ENCODE data around the gene LILRB1. TPM values are rescaled to one million over a fixed set of nuclear protein-coding genes. Genes with fewer than 3 reads are reported as not detected.
"Not testable (repeated sequence)": the region's sequence is repeated elsewhere in the genome, so short reads cannot be mapped to it uniquely, and the experiment has no call there.

Gene LILRB1
- total and polyA plus RNA-seq, 9 of the 15 experiments (the other 6 are each of a cell fraction or from before 2014, with no cell fraction given) = not detected

- TF ChIP-seq STAT5A (IDR thresholded peaks at IDR 0.05; ENCODE audit: borderline replicate concordance, low read length) (no peak), SRSF9 (IDR thresholded peaks at IDR 0.05; ENCODE audit: borderline replicate concordance, low read depth, low read length) (no peak), PCBP1 (IDR thresholded peaks at IDR 0.05; ENCODE audit: low read depth, low read length, poor library complexity, severe bottlenecking) (no peak), PURB (CRISPR knock-in tag; IDR thresholded peaks at IDR 0.05; ENCODE audit: low read depth) (no peak), ZEB2 (IDR thresholded peaks at IDR 0.05) (no peak), DDX20 (tag; IDR thresholded peaks at IDR 0.05; ENCODE audit: low read depth) (no peak), ETV6 (IDR thresholded peaks at IDR 0.05; ENCODE audit: borderline replicate concordance in 1 of 2, low read depth in 2 of 2, low read length in 1 of 2) (no peak), ETV6 (CRISPR knock-in tag; IDR thresholded peaks at IDR 0.05; ENCODE audit: borderline replicate concordance) (no peak), NKRF (IDR thresholded peaks at IDR 0.05; ENCODE audit: borderline replicate concordance) (no peak), NR2C1 (IDR thresholded peaks at IDR 0.05) (no peak), NR2C1 (tag; IDR thresholded peaks at IDR 0.05) (no peak), POLR2A (conservative IDR thresholded peaks at IDR 0.05) (peak; percentile 46; the same call in 1 of the 2 replicates), HDAC8 (tag; IDR thresholded peaks at IDR 0.05) (no peak), TFE3 (CRISPR knock-in tag; IDR thresholded peaks at IDR 0.05) (no peak)
Observed at GRCh38 chr19:54638683-54639082, 8.4 kb downstream of the LILRB1 start (continued).

- DNase-seq (ENCODE audit: extremely low read depth in 1 of 4, low spot score in 3 of 4); H3K9me3 ChIP-seq (replicated peaks; ENCODE audit: control insufficient read depth, insufficient read depth, low read depth, low read length); H3K36me3 ChIP-seq (ENCODE audit: control insufficient read depth, insufficient read depth, low read length); H3K4me1 ChIP-seq (replicated peaks in 1 of 2; ENCODE audit: control insufficient read depth in 2 of 2, insufficient read depth in 2 of 2, low read length in 2 of 2); FAIRE-seq; H3K9me1 ChIP-seq (ENCODE audit: control insufficient read depth, insufficient read depth, low read length); H4K20me1 ChIP-seq (replicated peaks; ENCODE audit: control insufficient read depth, insufficient read depth, low read length); ATAC-seq; intact Hi-C loops (cut with micrococcal nuclease); BruUV-seq (replicated peaks); H3K4me3 ChIP-seq; H2AFZ ChIP-seq (ENCODE audit: low read depth, low read length); in situ Hi-C loops (cut with MboI); CTCF ChIA-PET (ENCODE audit: low intra/inter-chr PET ratio); H3K27ac ChIP-seq (ENCODE audit: extremely low read depth, low read depth, low read length); H3K9ac ChIP-seq (ENCODE audit: insufficient read depth in 1 of 2, low read depth in 2 of 2, low read length in 2 of 2); H3K79me2 ChIP-seq (ENCODE audit: control insufficient read depth, insufficient read depth, low read length); H3K4me2 ChIP-seq (ENCODE audit: insufficient read depth, low read length): not testable (repeated sequence)
- POLR2A ChIA-PET = interaction anchor here (0.9 kb wide), 1 partner anchor 27 kb away, joined by 3 read pairs; no protein-coding TSS in a partner anchor
- H3K27me3 ChIP-seq (ENCODE audit: control insufficient read depth in 2 of 2, insufficient read depth in 2 of 2, low read length in 2 of 2) = peaks cover 11 to 15% of the 10 kb centered on the region in 2 experiments; a peak in 4 of 5 replicates
- 0% methylated on average over 5 of the region's 5 CpGs for WGBS (ENCODE audit: insufficient coverage, low coverage, missing lambda C conversion rate)
Observed at GRCh38 chr19:54642953-54643352, 12.7 kb downstream of the LILRB1 start.
